HG03039 (cell line): ENCODE results near the gene RAMAC.
"Not testable (repeated sequence)": the region's sequence is repeated elsewhere in the genome, so short reads cannot be mapped to it uniquely, and the experiment has no call there.

Experiments
- ATAC-seq: cut with Tn5 transposase; IDR thresholded peaks from one replicate; pipeline ENCODE4 v1.9.1; 2021; ENCODE audit warnings: mild to moderate bottlenecking, moderate library complexity; ENCODE audit not compliant: unreplicated experiment

RAMAC gene

GRCh38 chr15:82985688-82986441, at the start of gene RAMAC:
TSS of gene RAMAC (plus strand) at chr15:82986210. CDS start at chr15:82989019, 2,809 bp downstream.
- peak; percentile 89 for ATAC-seq

- no peak for ATAC-seq
Measured at GRCh38 chr15:82936966-82937711, 48.9 kb upstream of the RAMAC start.

- no peak for ATAC-seq
Measured at GRCh38 chr15:82937712-82938058, 48.3 kb upstream of the RAMAC start.

GRCh38 chr15:82939678-82940077, 46.3 kb upstream of the RAMAC start:
- ATAC-seq: not testable (repeated sequence)

- ATAC-seq: no peak
Measured at GRCh38 chr15:82942691-82943090, 43.3 kb upstream of the RAMAC start.

GRCh38 chr15:82943176-82943575, 42.8 kb upstream of the RAMAC start:
- no peak for ATAC-seq

GRCh38 chr15:82944056-82944455, 42.0 kb upstream of the RAMAC start:
- no peak for ATAC-seq

GRCh38 chr15:82944821-82945220, 41.2 kb upstream of the RAMAC start:
- no peak for ATAC-seq

- ATAC-seq: no peak
Measured at GRCh38 chr15:82945326-82945725, 40.7 kb upstream of the RAMAC start.

- no peak for ATAC-seq
Measured at GRCh38 chr15:82946155-82946701, 39.8 kb upstream of the RAMAC start.

GRCh38 chr15:82950295-82950694, 35.7 kb upstream of the RAMAC start:
- ATAC-seq: no peak

- no peak for ATAC-seq
Measured at GRCh38 chr15:82950746-82951370, 35.2 kb upstream of the RAMAC start.

GRCh38 chr15:82951472-82952157, 34.4 kb upstream of the RAMAC start:
- ATAC-seq: no peak

GRCh38 chr15:82952158-82953081, 33.6 kb upstream of the RAMAC start, which contains the start of gene HOMER2:
TSS of gene HOMER2 (minus strand) at chr15:82952720. CDS start at chr15:82952535, 185 bp downstream.
- no peak for ATAC-seq

GRCh38 chr15:82958638-82959037, 27.4 kb upstream of the RAMAC start:
- ATAC-seq: no peak

- ATAC-seq: no peak
Measured at GRCh38 chr15:82959423-82959822, 26.6 kb upstream of the RAMAC start.

- no peak for ATAC-seq
Measured at GRCh38 chr15:82960766-82961165, 25.2 kb upstream of the RAMAC start.

- no peak for ATAC-seq
Measured at GRCh38 chr15:82963471-82964341, 22.3 kb upstream of the RAMAC start.

- ATAC-seq: no peak
Measured at GRCh38 chr15:82964890-82965289, 21.1 kb upstream of the RAMAC start.
